BJ (cell line): ENCODE measurements around the gene EFNA1. TPM values are rescaled to one million over a fixed set of nuclear protein-coding genes. Genes with fewer than 3 reads are reported as not detected.

ENCODE experiments used
- CTCF ChIA-PET: fragments of 350-600 bp; formaldehyde crosslinking; extraction: SDS; loops from one replicate; lab custom pipeline; 2021; ENCODE audit warnings: antibody characterized with exemption, inconsistent platforms; lab: Yijun Ruan, JAX
- POLR2A ChIA-PET: fragments of 300-600 bp; sonication (Branson Sonifier 250); formaldehyde crosslinking; extraction: SDS; loops from one replicate; lab custom pipeline; 2021; ENCODE audit warnings: antibody characterized with exemption; lab: Charles Lee
- DNase-seq: peaks from one replicate; pipeline ENCODE4 v3.0.0-alpha.2; 2011; ENCODE audit warnings: low read depth
- H3K27me3 ChIP-seq: 2 replicates; pipeline ENCODE4 v1.6.0; 2011; ENCODE audit warnings: low read length; ENCODE audit not compliant: control insufficient read depth, insufficient read depth
- H3K36me3 ChIP-seq: 2 replicates; pipeline ENCODE4 v1.5.1; 2011; ENCODE audit warnings: low read length; ENCODE audit not compliant: control insufficient read depth, insufficient read depth
- H3K4me3 ChIP-seq: 2 replicates; pipeline ENCODE4 v1.5.1; 2011; ENCODE audit warnings: low read depth, mild to moderate bottlenecking, control low read depth, low read length
- CTCF ChIP-seq: IDR thresholded peaks from 2 replicates; pipeline ENCODE4 v1.5.1; 2011; ENCODE audit warnings: low read depth, mild to moderate bottlenecking, control low read depth, inconsistent platforms, low read length, moderate library complexity; ENCODE audit not compliant: insufficient read depth
- polyA plus RNA-seq: library from polyadenylated mRNA; depleted of rRNA; stranded (reverse); fragments of >200 nt; gene quantifications from 2 replicates; pipeline ENCODE4 v1.2.3, GENCODE V29; 2011

EFNA1 gene
- polyA plus RNA-seq, 1 experiment = 1.6 TPM

GRCh38 chr1:155175927-155176371 is 48.3 kb downstream of the EFNA1 start:
- DNase-seq = no peak
- ChIA-PET POLR2A (no interaction called here), CTCF (interaction anchor here (0.9 to 10.5 kb wide), 10 partner anchors 10 to 423 kb away, joined by 3 to 147 read pairs (median 12); partner anchors contain the start of gene THBS3)
- H3K27me3 ChIP-seq = no peaks in the 10 kb centered on the region
- H3K4me3 ChIP-seq = no peak overlapping the region
- peaks cover 26% of the 10 kb centered on the region for H3K36me3 ChIP-seq
- TF ChIP-seq CTCF = 0 out of 2 replicates have a peak, but pooled peaks have one; percentile 12

- ChIA-PET CTCF (interaction anchor here (0.8 to 10.5 kb wide), 9 partner anchors 9 to 115 kb away, joined by 3 to 147 read pairs (median 16); partner anchors contain the start of gene THBS3), POLR2A (no interaction called here)
- no peak for DNase-seq
- H3K4me3 ChIP-seq = no peak overlapping the region
- peaks cover 26% of the 10 kb centered on the region for H3K36me3 ChIP-seq
- TF ChIP-seq CTCF = peak; percentile 94
- no peaks in the 10 kb centered on the region for H3K27me3 ChIP-seq
Measured at GRCh38 chr1:155176544-155177071, 48.9 kb downstream of the EFNA1 start.

- ChIA-PET CTCF (interaction anchor here (0.8 to 10.5 kb wide), 9 partner anchors 9 to 116 kb away, joined by 3 to 147 read pairs (median 4); no protein-coding TSS in a partner anchor), POLR2A (no interaction called here)
- no peaks in the 10 kb centered on the region for H3K27me3 ChIP-seq
- no peak overlapping the region for H3K4me3 ChIP-seq
- H3K36me3 ChIP-seq = peaks cover 27% of the 10 kb centered on the region
- no peak for TF ChIP-seq CTCF
- no peak for DNase-seq
Measured at GRCh38 chr1:155177192-155177917, 49.7 kb downstream of the EFNA1 start.

- no peak for TF ChIP-seq CTCF
- DNase-seq = no peak
- H3K27me3 ChIP-seq = no peaks in the 10 kb centered on the region
- H3K36me3 ChIP-seq = peaks cover 27% of the 10 kb centered on the region
- CTCF ChIA-PET = interaction anchor here (0.9 to 10.5 kb wide), 6 partner anchors 8 to 87 kb away, joined by 3 to 147 read pairs (median 6); no protein-coding TSS in a partner anchor
- no peak overlapping the region for H3K4me3 ChIP-seq
- POLR2A ChIA-PET = no interaction called here
Measured at GRCh38 chr1:155177918-155178281, 50.2 kb downstream of the EFNA1 start.

GRCh38 chr1:155178441-155179111 is 50.9 kb downstream of the EFNA1 start:
- no peak for DNase-seq
- POLR2A ChIA-PET = no interaction called here

More at GRCh38 chr1:155178441-155179111, 50.9 kb downstream of the EFNA1 start:
- Histone ChIP-seq H3K36me3 (peaks cover 27% of the 10 kb centered on the region), H3K4me3 (no peak overlapping the region), H3K27me3 (no peaks in the 10 kb centered on the region)
- CTCF ChIA-PET = interaction anchor here (1.8 to 10.5 kb wide), 3 partner anchors 15 to 87 kb away, joined by 4 to 147 read pairs (median 7); no protein-coding TSS in a partner anchor
- no peak for TF ChIP-seq CTCF
